ENCODE measurements around the gene FAM110A.

The FAM110A gene

GRCh38 chr20:869606-870005, 36.1 kb downstream of the FAM110A start:
- Histone ChIP-seq H3K9me3 (ENCODE audit: control insufficient read depth, insufficient read depth, low read length) (no peaks in the 10 kb centered on the region), H3K36me3 (ENCODE audit: control insufficient read depth, insufficient read depth, low read length) (no peaks in the 10 kb centered on the region), H3K4me1 (ENCODE audit: control insufficient read depth, insufficient read depth, low read length) (no peaks in the 10 kb centered on the region), H3K4me3 (ENCODE audit: low read depth, low read length) (no peak overlapping the region), H3K27me3 (ENCODE audit: control insufficient read depth, insufficient read depth, low read length) (peaks cover 2% of the 10 kb centered on the region), H3K9ac (ENCODE audit: low read depth, low read length) (no peak overlapping the region)

GRCh38 chr20:870758-871157, 37.2 kb downstream of the FAM110A start:
- H3K4me3 ChIP-seq (ENCODE audit: low read depth, low read length) = no peak overlapping the region
- H3K9me3 ChIP-seq (ENCODE audit: control insufficient read depth, insufficient read depth, low read length) = no peaks in the 10 kb centered on the region

DNA sequence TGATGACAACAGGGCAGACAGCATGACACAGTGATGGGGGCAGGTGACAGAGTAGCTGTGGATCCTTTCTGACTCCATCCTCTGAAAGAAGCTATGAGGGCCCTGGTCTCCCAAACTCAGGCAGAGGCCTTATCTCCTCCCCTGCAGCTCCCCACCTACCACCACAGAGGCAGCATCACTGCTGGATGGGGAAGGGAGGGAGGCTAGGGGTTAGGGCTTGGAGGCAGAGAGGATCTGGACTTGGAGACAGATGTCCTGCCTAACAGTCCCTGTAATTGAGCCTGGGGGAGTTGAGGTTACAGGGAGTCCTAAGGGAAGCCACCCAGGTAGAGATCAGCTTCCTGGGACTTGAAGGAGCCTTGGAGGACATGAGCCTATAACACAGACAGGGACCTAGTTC, 37.9 kb downstream of the FAM110A start:
- H3K9me3 ChIP-seq (ENCODE audit: control insufficient read depth, insufficient read depth, low read length) = no peaks in the 10 kb centered on the region
- no peak overlapping the region for H3K4me3 ChIP-seq (ENCODE audit: low read depth, low read length)
- no peak overlapping the region for H3K9ac ChIP-seq (ENCODE audit: low read depth, low read length)
- no peaks in the 10 kb centered on the region for H3K36me3 ChIP-seq (ENCODE audit: control insufficient read depth, insufficient read depth, low read length)
- H3K27me3 ChIP-seq (ENCODE audit: control insufficient read depth, insufficient read depth, low read length) = no peaks in the 10 kb centered on the region
- H3K4me1 ChIP-seq (ENCODE audit: control insufficient read depth, insufficient read depth, low read length) = no peaks in the 10 kb centered on the region

More at GRCh38 chr20:870758-871157, 37.2 kb downstream of the FAM110A start:
- Histone ChIP-seq H3K9ac (ENCODE audit: low read depth, low read length) (no peak overlapping the region), H3K27me3 (ENCODE audit: control insufficient read depth, insufficient read depth, low read length) (no peaks in the 10 kb centered on the region), H3K36me3 (ENCODE audit: control insufficient read depth, insufficient read depth, low read length) (no peaks in the 10 kb centered on the region), H3K4me1 (ENCODE audit: control insufficient read depth, insufficient read depth, low read length) (no peaks in the 10 kb centered on the region)

- no peaks in the 10 kb centered on the region for H3K27me3 ChIP-seq (ENCODE audit: control insufficient read depth, insufficient read depth, low read length)
- no peaks in the 10 kb centered on the region for H3K36me3 ChIP-seq (ENCODE audit: control insufficient read depth, insufficient read depth, low read length)
- no peak overlapping the region for H3K9ac ChIP-seq (ENCODE audit: low read depth, low read length)
- H3K9me3 ChIP-seq (ENCODE audit: control insufficient read depth, insufficient read depth, low read length) = no peaks in the 10 kb centered on the region
- no peak overlapping the region for H3K4me3 ChIP-seq (ENCODE audit: low read depth, low read length)
- H3K4me1 ChIP-seq (ENCODE audit: control insufficient read depth, insufficient read depth, low read length) = no peaks in the 10 kb centered on the region
Measured at GRCh38 chr20:871948-872347, 38.4 kb downstream of the FAM110A start.

GRCh38 chr20:872855-873520, 39.5 kb downstream of the FAM110A start:
- Histone ChIP-seq H3K9ac (ENCODE audit: low read depth, low read length) (no peak overlapping the region), H3K4me1 (ENCODE audit: control insufficient read depth, insufficient read depth, low read length) (no peaks in the 10 kb centered on the region)

GRCh38 chr20:873875-874607, 40.5 kb downstream of the FAM110A start:
- Histone ChIP-seq H3K4me3 (ENCODE audit: low read depth, low read length) (no peak overlapping the region), H3K36me3 (ENCODE audit: control insufficient read depth, insufficient read depth, low read length) (no peaks in the 10 kb centered on the region), H3K9me3 (ENCODE audit: control insufficient read depth, insufficient read depth, low read length) (no peaks in the 10 kb centered on the region), H3K27me3 (ENCODE audit: control insufficient read depth, insufficient read depth, low read length) (peaks cover 2% of the 10 kb centered on the region), H3K4me1 (ENCODE audit: control insufficient read depth, insufficient read depth, low read length) (no peaks in the 10 kb centered on the region), H3K9ac (ENCODE audit: low read depth, low read length) (no peak overlapping the region)

More at GRCh38 chr20:872855-873520, 39.5 kb downstream of the FAM110A start:
- Histone ChIP-seq H3K4me3 (ENCODE audit: low read depth, low read length) (no peak overlapping the region), H3K9me3 (ENCODE audit: control insufficient read depth, insufficient read depth, low read length) (no peaks in the 10 kb centered on the region), H3K36me3 (ENCODE audit: control insufficient read depth, insufficient read depth, low read length) (no peaks in the 10 kb centered on the region), H3K27me3 (ENCODE audit: control insufficient read depth, insufficient read depth, low read length) (peaks cover 2% of the 10 kb centered on the region)

DNA sequence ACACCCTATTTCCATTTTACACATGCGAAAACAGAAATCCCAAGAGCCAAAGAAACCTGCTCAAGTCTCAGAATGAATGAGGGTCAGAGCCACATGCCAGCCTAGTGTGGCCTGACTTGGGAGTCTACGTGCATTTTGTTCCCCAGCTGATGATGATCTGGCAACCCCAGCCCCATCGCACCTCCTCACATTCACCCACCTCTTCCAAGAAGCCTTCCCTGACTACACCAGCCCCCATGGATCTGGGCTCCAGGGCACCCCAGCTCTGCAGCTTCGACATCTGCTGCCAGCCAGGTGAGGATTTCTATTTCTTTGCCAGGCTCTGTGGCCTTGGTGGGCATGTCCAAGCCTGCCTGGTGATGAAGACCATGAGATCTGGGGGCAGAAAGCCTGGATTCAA, 41.6 kb downstream of the FAM110A start:
- Histone ChIP-seq H3K27me3 (ENCODE audit: control insufficient read depth, insufficient read depth, low read length) (peaks cover 2% of the 10 kb centered on the region), H3K9ac (ENCODE audit: low read depth, low read length) (no peak overlapping the region), H3K4me3 (ENCODE audit: low read depth, low read length) (no peak overlapping the region), H3K4me1 (ENCODE audit: control insufficient read depth, insufficient read depth, low read length) (no peaks in the 10 kb centered on the region), H3K36me3 (ENCODE audit: control insufficient read depth, insufficient read depth, low read length) (no peaks in the 10 kb centered on the region), H3K9me3 (ENCODE audit: control insufficient read depth, insufficient read depth, low read length) (no peaks in the 10 kb centered on the region)

DNA sequence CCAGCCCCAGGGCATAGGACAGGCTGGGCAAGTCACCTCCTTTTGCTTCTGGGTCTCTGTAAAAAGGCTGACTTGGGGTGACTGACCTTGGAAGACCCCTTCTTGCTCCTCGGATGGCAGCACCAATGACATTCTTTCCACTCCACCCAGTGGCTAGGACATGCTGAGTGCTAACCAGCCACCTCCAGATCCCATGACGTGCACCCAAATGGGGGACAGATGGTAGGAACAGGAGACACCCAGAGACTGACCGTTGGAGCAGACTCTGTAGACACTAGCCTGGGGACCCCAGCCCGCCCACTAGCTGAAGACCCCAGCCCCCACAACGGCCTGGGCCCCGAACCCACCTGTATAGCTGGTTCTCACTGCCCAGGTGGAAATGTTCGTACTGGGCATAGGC, 44.3 kb downstream of the FAM110A start:
- peaks cover 2% of the 10 kb centered on the region for H3K27me3 ChIP-seq (ENCODE audit: control insufficient read depth, insufficient read depth, low read length)
- H3K9ac ChIP-seq (ENCODE audit: low read depth, low read length) = no peak overlapping the region
- no peaks in the 10 kb centered on the region for H3K36me3 ChIP-seq (ENCODE audit: control insufficient read depth, insufficient read depth, low read length)
- no peak overlapping the region for H3K4me3 ChIP-seq (ENCODE audit: low read depth, low read length)
- H3K9me3 ChIP-seq (ENCODE audit: control insufficient read depth, insufficient read depth, low read length) = no peaks in the 10 kb centered on the region
- no peaks in the 10 kb centered on the region for H3K4me1 ChIP-seq (ENCODE audit: control insufficient read depth, insufficient read depth, low read length)

DNA sequence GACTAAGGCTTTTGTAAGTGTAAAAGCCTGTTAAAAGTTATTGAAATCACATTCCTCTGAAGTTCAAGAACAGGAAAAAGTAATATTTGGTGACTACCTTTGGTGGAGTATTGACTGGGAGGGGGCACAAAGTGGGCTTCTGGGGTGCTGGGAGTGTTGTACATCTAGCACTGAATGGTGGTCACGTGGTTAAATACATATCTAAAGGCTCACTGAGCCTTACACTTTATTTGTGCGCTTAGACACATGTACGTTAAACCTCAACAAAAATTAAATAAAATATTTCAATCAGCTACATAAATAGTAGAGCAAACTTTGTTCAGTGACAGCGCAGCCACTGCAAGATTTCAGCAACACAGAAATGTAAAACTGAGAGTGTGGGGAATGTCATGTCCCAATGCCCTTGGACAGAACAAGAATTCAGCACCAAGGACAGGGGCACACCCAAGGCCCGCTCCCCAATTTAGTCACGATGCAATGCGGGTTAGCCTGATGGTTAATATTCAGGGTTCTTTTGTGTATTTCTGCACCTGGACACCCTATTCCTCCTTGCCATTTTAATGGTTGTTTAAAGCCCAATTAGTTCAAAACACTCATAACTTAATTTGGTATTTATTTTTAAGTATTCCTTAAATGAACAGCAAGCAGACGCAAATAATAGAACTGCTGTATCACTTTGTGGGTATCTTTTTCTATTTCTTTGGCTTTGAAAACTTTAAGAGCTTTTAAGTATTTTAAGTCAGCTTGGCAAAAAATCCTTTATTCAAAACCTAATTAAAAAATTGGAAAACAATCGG, 45.2 kb downstream of the FAM110A start:
- Histone ChIP-seq H3K4me1 (ENCODE audit: control insufficient read depth, insufficient read depth, low read length) (no peaks in the 10 kb centered on the region), H3K9ac (ENCODE audit: low read depth, low read length) (no peak overlapping the region), H3K27me3 (ENCODE audit: control insufficient read depth, insufficient read depth, low read length) (peaks cover 2% of the 10 kb centered on the region), H3K4me3 (ENCODE audit: low read depth, low read length) (no peak overlapping the region), H3K36me3 (ENCODE audit: control insufficient read depth, insufficient read depth, low read length) (no peaks in the 10 kb centered on the region), H3K9me3 (ENCODE audit: control insufficient read depth, insufficient read depth, low read length) (no peaks in the 10 kb centered on the region)

DNA sequence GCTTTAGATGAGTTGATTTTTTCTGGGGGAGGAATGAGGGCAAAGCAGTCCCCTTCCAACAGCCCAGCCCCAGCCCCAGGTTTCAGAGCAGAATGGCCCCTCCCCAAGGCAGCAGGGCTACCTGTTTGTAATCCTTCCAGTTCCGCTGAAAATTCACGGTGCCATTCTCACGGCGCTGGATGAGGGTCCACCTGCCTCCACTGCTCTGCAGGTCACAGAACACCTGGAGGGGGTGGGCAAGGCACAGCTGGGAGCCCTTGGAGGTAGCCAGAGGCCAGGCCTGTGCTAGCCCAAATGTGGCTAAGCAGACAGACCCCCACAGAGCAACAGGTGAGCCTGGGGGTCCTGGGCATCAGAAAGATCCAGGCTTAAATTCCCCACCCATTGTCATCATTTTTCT, 46.1 kb downstream of the FAM110A start:
- Histone ChIP-seq H3K9ac (ENCODE audit: low read depth, low read length) (no peak overlapping the region), H3K9me3 (ENCODE audit: control insufficient read depth, insufficient read depth, low read length) (no peaks in the 10 kb centered on the region), H3K36me3 (ENCODE audit: control insufficient read depth, insufficient read depth, low read length) (no peaks in the 10 kb centered on the region), H3K4me1 (ENCODE audit: control insufficient read depth, insufficient read depth, low read length) (no peaks in the 10 kb centered on the region), H3K4me3 (ENCODE audit: low read depth, low read length) (no peak overlapping the region), H3K27me3 (ENCODE audit: control insufficient read depth, insufficient read depth, low read length) (peaks cover 2% of the 10 kb centered on the region)

DNA sequence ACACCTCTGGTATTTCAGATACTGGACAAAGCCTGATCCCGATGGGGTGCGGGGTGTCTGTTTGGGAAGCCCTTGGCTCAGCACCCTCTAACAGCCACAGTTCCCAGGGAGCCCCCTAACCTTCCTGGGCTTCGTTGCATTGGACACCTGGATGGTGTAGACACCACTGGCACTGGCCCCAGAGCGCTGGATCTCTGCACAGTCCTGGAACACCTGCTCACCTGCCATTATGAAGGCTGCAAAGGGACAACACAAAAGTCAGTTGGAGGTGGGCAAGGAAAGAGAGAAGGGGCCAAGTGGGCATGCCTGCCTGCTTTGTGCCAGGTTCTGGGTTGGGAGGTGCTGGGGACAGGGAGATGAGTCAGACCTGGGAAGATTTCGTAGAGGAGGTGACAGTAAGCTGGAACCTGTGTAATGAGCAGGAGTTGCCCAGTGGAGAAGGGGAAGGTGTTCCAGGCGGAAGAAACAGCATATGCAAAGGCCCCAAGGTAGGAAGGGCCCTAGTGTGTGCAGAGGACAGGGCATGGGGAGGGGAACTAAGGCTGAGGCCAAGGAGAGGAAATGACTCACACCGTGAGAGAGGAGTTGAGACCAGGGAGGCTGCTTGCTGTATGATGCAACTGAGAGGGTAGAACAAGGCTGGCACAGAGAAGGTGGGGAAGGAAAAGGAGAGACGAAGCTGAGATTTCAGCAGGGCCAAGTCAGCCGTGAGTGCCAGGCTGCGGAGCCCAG, 47.7 kb downstream of the FAM110A start:
- H3K4me3 ChIP-seq (ENCODE audit: low read depth, low read length) = no peak overlapping the region
- peaks cover 11% of the 10 kb centered on the region for H3K27me3 ChIP-seq (ENCODE audit: control insufficient read depth, insufficient read depth, low read length)
- no peaks in the 10 kb centered on the region for H3K36me3 ChIP-seq (ENCODE audit: control insufficient read depth, insufficient read depth, low read length)
- H3K4me1 ChIP-seq (ENCODE audit: control insufficient read depth, insufficient read depth, low read length) = no peaks in the 10 kb centered on the region
- no peak overlapping the region for H3K9ac ChIP-seq (ENCODE audit: low read depth, low read length)
- H3K9me3 ChIP-seq (ENCODE audit: control insufficient read depth, insufficient read depth, low read length) = no peaks in the 10 kb centered on the region

All from iPS-15b (cell line).